K562 (cell line): ENCODE results near the gene SLC43A1.

Experiments
- ATF6 ChIP-seq: sonication (generic); formaldehyde crosslinking; IDR thresholded peaks from 2 replicates; pipeline ENCODE4 v1.4.0; 2020; ENCODE audit warnings: mild to moderate bottlenecking, missing genetic modification reagents
- CHD1 ChIP-seq: fragments of 200-600 bp; sonication (generic); IDR thresholded peaks from one replicate; pipeline ENCODE4 v1.6.1; 2012; ENCODE audit warnings: mild to moderate bottlenecking, moderate library complexity, low read length, inconsistent platforms
- CTCF ChIP-seq, 3 experiments: IDR thresholded peaks in 2 of 3; conservative IDR thresholded peaks in 1 of 3; 2 replicates each; pipeline ENCODE4 v1.5.1; 2011 to 2012; ENCODE audit warnings: low read length in 3 of 3, mild to moderate bottlenecking in 3 of 3, control low read depth in 2 of 3, improper control_type of control experiment in 1 of 3, inconsistent platforms in 1 of 3, low read depth in 1 of 3, mixed read lengths in 1 of 3, moderate library complexity in 1 of 3; ENCODE audit not compliant: insufficient read depth in 2 of 3
- MAZ ChIP-seq, 2 experiments: fragments of 450-650 bp in 1 of 2; sonication (generic) in 1 of 2; formaldehyde crosslinking; IDR thresholded peaks in 1 of 2; conservative IDR thresholded peaks in 1 of 2; 2 replicates each; pipeline versions ENCODE4 v1.4.0 to v1.5.0; 2020; ENCODE audit warnings: mild to moderate bottlenecking in 1 of 2, missing genetic modification reagents in 1 of 2
- RAD21 ChIP-seq, 2 experiments: fragments of 250-450 bp in 1 of 2; fragments of 450-650 bp in 1 of 2; sonication (Bioruptor Pico) in 1 of 2; formaldehyde crosslinking in 1 of 2; IDR thresholded peaks in 1 of 2; conservative IDR thresholded peaks in 1 of 2; 2 replicates each; pipeline versions ENCODE4 v1.4.0 to v1.8.0; 2020 to 2022; ENCODE audit warnings: mild to moderate bottlenecking in 2 of 2, moderate library complexity in 1 of 2
- REST ChIP-seq, 2 experiments: fragments of 450-650 bp; formaldehyde crosslinking in 1 of 2; IDR thresholded peaks; 2 replicates each; pipeline versions ENCODE4 v1.4.0 to v1.6.1; 2014 to 2020; ENCODE audit warnings: mild to moderate bottlenecking in 2 of 2, borderline replicate concordance in 1 of 2, low read depth in 1 of 2
- RNF2 ChIP-seq: sonication (generic); IDR thresholded peaks from 2 replicates; pipeline ENCODE4 v1.6.1; 2016
- SRF ChIP-seq, 2 experiments: fragments of 250-450, 450-650 bp in 1 of 2; sonication (Bioruptor Pico) in 1 of 2; sonication (generic) in 1 of 2; formaldehyde crosslinking; IDR thresholded peaks; 2 replicates each; pipeline versions ENCODE4 v1.5.0 to v1.5.1; 2020 to 2022; ENCODE audit warnings: mild to moderate bottlenecking in 1 of 2, missing genetic modification reagents in 1 of 2
- ZFP1 ChIP-seq: fragments of 450-650 bp; formaldehyde crosslinking; IDR thresholded peaks from 2 replicates; pipeline ENCODE4 v1.4.0; 2020; ENCODE audit warnings: mild to moderate bottlenecking, mixed read lengths
- ZKSCAN1 ChIP-seq: fragments of 150-350 bp; IDR thresholded peaks from 2 replicates; pipeline ENCODE4 v1.6.1; 2016; ENCODE audit warnings: low read depth, low read length
- ZNF76 ChIP-seq: fragments of 250-450 bp; sonication (Bioruptor Pico); IDR thresholded peaks from 2 replicates; pipeline ENCODE4 v1.4.0; 2020; ENCODE audit warnings: mild to moderate bottlenecking, moderate library complexity, borderline replicate concordance

GRCh38 chr11:57536947-57537619 is 21.6 kb upstream of the SLC43A1 start, which contains the start of gene SMTNL1:
- no peak for TF ChIP-seq ZKSCAN1
- TF ChIP-seq ATF6 (CRISPR knock-in tag) = no peak
- TF ChIP-seq CTCF (IDR thresholded peaks at IDR 0.05 in 2 of 3, conservative IDR thresholded peaks at IDR 0.05 in 1 of 3; ENCODE audit: insufficient read depth in 2 of 3, low read depth in 1 of 3, low read length in 3 of 3) = no peak
- no peak for TF ChIP-seq RNF2
- no peak for TF ChIP-seq ZFP1
- no peak for TF ChIP-seq MAZ (CRISPR knock-in tag; conservative IDR thresholded peaks at IDR 0.05 in 1 of 2, IDR thresholded peaks at IDR 0.05 in 1 of 2)
- TF ChIP-seq REST (IDR thresholded peaks at IDR 0.05; ENCODE audit: borderline replicate concordance) = no peak
- TF ChIP-seq REST (CRISPR knock-in tag; IDR thresholded peaks at IDR 0.05; ENCODE audit: low read depth) = no peak
- no peak for TF ChIP-seq RAD21 (CRISPR knock-in tag; conservative IDR thresholded peaks at IDR 0.05 in 1 of 2, IDR thresholded peaks at IDR 0.05 in 1 of 2)
- no peak for TF ChIP-seq SRF (CRISPR knock-in tag; IDR thresholded peaks at IDR 0.05)
- TF ChIP-seq ZNF76 = no peak
- TF ChIP-seq CHD1 = no peak
